ENCODE results near the gene GINM1. TPM values are rescaled to one million over a fixed set of nuclear protein-coding genes. Genes with fewer than 3 reads are reported as not detected.

GINM1 gene, protein sequence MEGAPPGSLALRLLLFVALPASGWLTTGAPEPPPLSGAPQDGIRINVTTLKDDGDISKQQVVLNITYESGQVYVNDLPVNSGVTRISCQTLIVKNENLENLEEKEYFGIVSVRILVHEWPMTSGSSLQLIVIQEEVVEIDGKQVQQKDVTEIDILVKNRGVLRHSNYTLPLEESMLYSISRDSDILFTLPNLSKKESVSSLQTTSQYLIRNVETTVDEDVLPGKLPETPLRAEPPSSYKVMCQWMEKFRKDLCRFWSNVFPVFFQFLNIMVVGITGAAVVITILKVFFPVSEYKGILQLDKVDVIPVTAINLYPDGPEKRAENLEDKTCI
- total RNA-seq: 51.3 TPM
- long read RNA-seq, transcript GINM1-201 (8 exons, 2,024 nt): major isoform, 42 of 50 reads
- long read RNA-seq, partial matches to known transcripts: 2 of 50 reads
- long read RNA-seq, other reads (novel, unspliced or antisense): 6 of 50 reads

DNA sequence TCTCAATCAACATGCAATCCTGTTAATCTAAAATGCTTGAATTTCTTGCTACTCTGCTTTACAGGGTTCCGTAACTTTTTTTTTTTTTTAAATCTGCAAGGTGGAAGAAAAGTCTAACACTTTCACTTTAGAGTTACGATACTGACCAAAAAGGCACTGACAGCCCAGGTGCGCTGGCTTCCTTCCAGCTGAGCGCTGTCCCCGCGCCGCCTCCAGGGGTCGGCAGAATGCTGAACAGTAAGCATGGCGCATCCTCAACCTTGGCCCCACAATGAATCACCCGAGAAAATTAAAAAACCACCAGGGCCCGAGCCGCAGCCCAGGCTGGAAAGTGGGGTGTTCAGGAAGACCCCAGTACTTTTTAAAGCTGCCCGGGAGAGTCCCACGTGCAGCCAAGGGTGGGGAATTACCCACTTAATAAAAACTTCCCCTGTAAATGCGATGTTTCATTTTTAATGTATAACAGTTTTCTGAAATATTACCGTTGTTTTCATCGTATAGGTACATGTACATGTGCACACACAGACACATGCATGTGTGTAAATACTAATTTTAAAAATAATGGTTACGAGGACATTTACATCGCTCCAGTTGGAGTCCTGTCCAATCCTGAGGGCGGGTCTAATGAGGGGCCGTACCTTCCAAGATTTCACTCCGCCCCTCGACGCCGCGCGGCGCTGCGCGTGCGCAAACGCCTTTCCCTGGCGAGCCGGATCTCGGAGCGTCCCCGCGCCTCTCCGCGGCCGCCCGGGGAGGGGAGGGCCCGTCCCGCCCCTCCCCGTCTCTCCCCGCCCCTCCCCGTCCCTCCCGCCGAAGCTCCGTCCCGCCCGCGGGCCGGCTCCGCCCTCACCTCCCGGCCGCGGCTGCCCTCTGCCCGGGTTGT lies at the start of gene GINM1:
Gene GINM1 (plus strand): TSS at position 849 of the 883 bp plus-strand sequence. CDS start 40 bp downstream, outside the sequence.
- intact Hi-C loops (cut with DNase I): loop anchor here (2.0 to 10.0 kb wide), 3 partner anchors 19 to 149 kb away; partner anchors contain the start of genes KATNA1, LATS1 and PPIL4
- ATAC-seq (peak; percentile 98), DNase-seq (ENCODE audit: missing footprints) (peak; percentile 96)

DNA sequence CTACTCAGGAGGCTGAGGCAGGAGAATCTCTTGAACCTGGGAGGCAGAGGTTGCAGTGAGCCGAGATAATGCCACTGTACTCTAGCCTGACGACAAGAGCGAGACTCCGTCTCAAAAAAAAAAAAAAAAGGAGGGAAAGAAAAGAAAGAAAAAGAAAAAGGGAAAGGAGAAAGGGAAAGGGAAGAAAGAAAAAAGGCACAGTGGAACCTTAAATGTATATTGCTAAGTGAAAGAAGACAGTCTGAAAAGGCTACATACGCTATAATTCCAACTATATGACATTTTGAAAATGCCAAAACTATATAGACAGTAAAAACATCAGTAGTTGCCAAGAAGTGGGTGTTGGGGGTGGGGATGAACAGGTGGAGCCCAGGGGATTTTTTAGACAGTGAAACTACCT lies 36.5 kb upstream of the GINM1 start:
- intact Hi-C loops (cut with DNase I): no loop called here
- ATAC-seq (no peak), DNase-seq (ENCODE audit: missing footprints) (no peak)

DNA sequence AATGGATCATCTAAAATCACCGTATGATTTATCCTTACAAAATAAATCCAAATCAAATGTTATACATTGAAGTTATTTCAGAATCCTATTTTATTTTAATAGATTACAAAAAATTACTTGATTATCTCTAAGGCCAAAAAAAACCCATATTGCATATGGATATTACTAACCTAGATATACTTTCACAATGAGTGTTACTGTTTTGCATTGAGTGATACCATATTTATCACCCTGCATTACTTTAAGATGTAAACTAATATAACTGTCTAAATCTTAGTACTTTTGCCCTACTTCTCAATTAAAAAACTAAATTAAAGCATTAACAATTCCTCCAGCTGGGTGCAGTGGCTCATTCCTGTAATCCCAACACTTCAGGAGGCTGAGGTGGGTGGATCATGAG lies 31.4 kb upstream of the GINM1 start:
- no peak for DNase-seq (ENCODE audit: missing footprints)
- no peak for ATAC-seq
- intact Hi-C loops (cut with DNase I): no loop called here

DNA sequence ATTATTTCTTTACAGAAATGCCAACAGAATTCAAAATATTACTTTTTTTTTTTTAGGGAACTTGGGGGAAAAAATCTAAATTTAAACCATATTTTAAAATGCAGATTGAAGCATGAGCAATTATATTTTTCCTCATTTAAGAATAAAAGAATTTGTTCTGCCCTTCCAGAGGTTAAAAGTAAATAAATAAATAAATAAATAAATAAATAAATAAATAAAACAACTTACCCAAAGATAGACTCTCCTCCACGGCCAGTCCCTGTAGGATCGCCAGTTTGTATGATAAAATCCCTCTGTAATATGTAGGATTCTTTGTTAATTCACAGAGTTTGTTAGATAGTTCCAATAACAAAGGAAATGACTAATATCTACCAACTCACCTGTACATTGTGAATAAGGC lies 25.0 kb upstream of the GINM1 start:
- ATAC-seq (no peak), DNase-seq (ENCODE audit: missing footprints) (no peak)
- intact Hi-C loops (cut with DNase I): no loop called here

DNA sequence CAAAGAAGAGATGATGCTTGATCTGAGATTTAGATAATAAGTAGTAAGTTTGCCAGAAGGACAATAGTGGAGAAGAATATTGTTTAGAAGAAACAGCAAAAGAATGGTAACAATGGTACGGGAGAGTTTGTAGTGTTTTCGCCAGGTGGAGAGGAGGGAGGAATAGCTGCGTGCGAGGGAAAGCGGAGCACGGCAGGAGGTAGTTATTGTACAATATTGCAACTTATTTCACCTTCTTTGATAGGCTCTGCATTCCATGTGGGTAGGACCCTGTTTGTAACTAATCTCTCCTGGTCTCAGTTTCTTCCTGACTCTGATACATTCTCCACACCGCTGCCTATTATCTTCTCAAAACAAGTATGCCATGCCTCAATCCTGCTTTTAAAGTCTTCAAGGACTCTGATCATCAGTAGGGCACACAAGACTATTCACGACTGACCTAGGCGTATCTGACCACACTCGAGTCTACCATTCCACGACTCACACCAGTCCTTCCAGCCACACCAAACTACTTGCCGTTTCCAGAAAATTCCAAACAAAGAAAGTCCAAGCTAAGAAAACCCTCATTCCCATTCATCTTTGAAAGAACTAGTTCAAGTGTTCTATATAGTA lies 21.4 kb upstream of the GINM1 start:
- no peak for DNase-seq (ENCODE audit: missing footprints)
- no peak for ATAC-seq
- intact Hi-C loops (cut with DNase I): loop anchor here (5.0 kb wide), 2 partner anchors 378 to 463 kb away; partner anchors contain the start of gene RAET1G

DNA sequence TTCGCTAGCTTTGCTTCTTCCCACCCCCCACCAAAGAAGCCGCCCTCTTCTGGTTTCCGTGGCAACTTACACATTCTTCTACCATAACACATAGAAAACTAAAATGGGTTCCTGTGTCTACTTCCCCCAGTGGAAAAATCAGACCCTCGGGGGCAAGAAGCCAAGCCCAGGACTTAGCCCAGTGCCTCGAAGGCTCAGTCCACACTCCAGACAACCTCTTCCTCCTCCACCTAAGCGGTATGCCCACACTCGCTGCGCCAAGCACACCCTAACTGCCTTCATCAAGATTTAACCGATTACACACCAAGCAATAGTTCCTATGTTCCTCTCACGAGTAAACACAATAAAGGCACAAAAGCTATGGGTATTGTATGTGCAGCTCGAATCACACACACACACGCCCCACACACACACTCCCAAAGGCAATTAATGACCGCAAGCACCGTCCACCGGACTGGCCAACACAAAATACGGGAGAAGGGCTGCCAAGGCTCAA lies 20.9 kb upstream of the GINM1 start:
- DNase-seq (ENCODE audit: missing footprints) (peak; percentile 69), ATAC-seq (peak; percentile 24)
- intact Hi-C loops (cut with DNase I): loop anchor here (5.0 kb wide), 2 partner anchors 377 to 462 kb away; partner anchors contain the start of gene RAET1G

DNA sequence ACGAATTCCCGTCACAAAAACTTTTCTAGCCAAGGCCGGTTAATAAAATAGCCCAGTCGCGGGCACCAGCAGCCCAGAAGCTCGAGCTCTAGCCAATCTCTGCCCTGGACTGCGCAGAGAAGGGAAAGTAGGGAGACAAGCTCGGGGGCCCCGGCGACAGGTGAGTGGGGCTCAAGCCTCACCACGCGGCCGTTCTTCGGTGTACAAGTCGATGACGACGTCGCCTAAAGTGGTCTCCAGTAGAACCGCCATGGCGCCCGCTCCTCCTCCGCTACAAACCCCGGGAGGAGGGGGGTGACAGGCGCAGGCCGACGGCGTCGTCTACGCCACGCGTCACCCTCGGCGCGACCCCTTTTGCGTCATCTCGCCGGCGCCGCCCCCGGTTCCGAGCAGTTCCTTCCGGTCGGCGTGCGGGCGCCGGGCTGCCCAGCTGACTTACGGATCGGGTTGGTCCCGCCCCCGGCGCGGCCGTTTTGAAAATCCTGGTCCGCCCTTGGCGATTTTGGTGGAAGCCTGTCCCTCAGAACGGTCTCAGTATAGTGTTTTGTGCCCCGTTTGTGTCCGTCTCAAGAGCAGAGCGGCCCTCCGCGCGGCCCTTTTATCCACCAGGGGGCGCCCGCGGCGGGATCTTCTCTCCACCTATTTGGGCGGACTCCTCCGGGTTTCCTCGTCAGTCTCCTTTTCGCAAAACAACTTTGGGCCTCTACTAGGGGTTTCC lies 20.3 kb upstream of the GINM1 start, which contains the start of gene PPIL4:
Gene PPIL4 (minus strand): TSS at position 290 of the 718 bp plus-strand sequence. CDS start 38 bp downstream, at position 252.
- intact Hi-C loops (cut with DNase I): loop anchor here (2.0 to 5.0 kb wide), 3 partner anchors 19 to 461 kb away; partner anchors contain the start of gene RAET1G
- DNase-seq (ENCODE audit: missing footprints): peak; percentile 99
- peak; percentile 98 for ATAC-seq

DNA sequence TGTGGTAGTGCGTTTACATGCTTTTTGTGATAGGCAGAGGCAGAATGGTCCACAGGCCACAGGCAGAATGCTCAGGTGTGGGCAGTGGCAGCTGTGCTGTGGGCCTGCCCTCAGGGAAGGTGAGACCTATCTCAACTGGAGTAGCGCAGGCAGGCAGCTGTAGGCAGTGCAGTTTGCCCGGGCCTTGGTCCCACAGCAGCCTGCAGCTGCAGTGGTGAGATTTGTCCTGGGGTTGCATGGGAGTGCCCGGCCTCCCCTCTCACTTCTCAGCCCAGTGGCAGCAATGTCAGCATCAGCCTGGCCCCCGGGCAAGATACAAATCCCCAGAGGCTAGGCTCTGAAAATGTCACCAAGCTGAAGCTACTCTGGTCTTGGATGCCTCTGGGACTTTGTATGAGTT lies 14.3 kb upstream of the GINM1 start:
- DNase-seq (ENCODE audit: missing footprints): no peak
- ATAC-seq: no peak
- intact Hi-C loops (cut with DNase I): no loop called here

DNA sequence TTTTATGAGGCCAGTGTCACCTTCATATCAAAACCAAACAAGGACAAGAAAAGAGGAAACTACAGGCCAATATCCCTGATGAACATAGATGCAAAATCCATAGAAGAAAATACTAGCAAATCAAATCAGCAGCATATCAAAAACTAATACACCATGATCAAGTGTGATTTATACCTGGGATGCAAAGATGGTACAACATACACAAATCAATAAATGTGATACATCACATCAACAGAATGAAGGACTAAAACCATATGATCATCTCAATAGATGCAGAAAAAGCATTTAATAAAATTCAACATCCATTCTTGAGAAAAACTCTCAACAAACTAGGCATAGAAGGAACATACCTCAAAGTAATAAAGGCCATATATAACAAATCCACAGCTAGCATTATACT lies 8.1 kb upstream of the GINM1 start:
- DNase-seq (ENCODE audit: missing footprints) (no peak), ATAC-seq (no peak)
- intact Hi-C loops (cut with DNase I): no loop called here

DNA sequence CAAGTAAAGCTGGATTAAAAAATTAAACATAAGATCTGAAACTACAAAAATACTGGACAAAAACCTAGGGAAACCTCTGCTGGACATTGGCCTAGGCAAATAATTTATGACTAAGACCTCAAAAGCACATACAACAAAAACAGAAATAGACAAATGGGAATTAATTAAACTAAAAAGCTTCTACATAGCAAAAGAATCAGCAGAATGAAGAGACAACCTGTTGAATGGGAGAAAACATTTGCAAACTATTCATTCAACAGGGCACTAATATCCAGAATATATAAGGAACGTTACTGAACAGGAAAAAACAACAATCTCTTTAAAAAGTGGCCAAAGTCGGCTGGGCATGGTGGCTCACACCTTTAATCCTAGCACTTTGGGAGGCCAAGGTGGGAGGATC lies 6.8 kb upstream of the GINM1 start:
- intact Hi-C loops (cut with DNase I): no loop called here
- DNase-seq (ENCODE audit: missing footprints) (no peak), ATAC-seq (no peak)

DNA sequence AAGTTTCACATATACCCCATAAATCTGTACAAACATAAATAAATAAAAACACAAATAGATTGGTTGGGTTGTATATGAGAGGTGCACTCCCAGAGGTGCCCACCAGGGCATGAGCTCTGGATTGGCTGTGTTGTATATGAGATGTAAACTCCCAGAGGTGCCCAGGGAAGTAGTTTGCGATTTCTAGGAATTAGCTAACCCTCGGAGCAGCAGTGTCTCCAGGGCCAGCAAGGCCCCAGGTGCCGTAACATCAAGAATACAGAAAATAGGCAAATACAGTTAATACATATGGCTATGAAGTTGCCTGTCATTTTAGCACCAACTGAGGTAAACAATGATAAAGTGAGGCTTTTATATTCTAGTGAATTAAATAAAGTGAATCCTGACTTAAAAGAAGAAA lies 5.4 kb upstream of the GINM1 start:
- no peak for ATAC-seq
- DNase-seq (ENCODE audit: missing footprints): no peak
- intact Hi-C loops (cut with DNase I): loop anchor here (10.0 kb wide), 1 partner anchor 154 kb away; the partner anchor contains the start of gene LATS1

DNA sequence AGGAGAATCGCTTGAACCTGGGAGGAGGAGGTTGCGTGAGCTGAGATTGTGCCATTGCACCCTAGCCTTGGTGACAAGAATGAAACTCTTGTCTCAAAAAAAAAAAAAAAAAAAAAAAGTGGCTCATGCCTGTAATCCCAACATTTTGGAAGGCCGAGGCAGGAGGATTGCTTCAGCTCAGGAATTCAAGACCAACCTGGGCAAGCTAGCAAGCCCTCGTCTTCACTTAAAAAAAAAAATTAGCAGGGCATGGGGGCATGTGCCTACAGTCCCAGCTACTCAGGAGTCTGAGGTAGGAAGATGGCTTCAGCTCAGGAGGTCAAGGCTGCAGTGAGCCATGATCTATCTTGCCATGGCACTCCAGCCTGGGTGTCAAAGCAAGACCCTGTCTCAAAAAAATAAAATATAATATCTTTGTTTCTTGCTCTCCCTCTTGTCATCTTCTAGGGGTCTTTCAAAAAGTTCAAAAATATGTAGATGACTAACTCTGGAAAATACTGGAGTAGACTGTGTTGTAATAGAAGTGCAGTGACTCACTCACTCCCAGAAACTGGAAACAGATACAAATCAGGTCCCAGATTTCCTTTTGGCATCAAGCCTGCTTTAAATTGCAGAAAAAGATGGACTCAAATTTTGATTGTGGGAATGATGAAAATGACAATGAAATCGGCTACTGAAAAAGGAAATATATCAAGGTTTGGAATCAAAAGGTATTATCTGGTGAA lies 2.8 kb upstream of the GINM1 start:
- intact Hi-C loops (cut with DNase I): loop anchor here (10.0 kb wide), 1 partner anchor 151 kb away; the partner anchor contains the start of gene LATS1
- no peak for DNase-seq (ENCODE audit: missing footprints)
- no peak for ATAC-seq

DNA sequence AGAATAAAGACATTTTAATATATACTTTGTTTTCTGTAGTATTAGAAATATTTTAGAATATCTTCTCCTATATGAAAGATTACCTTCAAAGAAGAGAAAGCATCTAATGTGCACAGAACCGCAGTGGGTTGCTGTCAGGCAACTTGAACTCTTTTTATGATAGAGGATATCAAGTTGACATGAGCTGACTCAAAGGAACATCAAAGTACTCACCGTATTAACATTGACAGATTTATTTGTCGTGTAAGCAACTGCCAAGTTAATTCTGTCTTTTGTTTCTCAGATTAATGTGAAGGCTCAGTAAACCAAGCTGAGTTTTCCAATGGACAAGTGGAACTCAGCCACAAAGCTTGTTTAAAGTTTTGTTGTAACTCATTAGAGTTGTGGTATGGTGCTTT lies 2.2 kb upstream of the GINM1 start:
- intact Hi-C loops (cut with DNase I): loop anchor here (2.0 to 10.0 kb wide), 2 partner anchors 17 to 151 kb away; partner anchors contain the start of genes LATS1 and PPIL4
- no peak for ATAC-seq
- DNase-seq (ENCODE audit: missing footprints): no peak

DNA sequence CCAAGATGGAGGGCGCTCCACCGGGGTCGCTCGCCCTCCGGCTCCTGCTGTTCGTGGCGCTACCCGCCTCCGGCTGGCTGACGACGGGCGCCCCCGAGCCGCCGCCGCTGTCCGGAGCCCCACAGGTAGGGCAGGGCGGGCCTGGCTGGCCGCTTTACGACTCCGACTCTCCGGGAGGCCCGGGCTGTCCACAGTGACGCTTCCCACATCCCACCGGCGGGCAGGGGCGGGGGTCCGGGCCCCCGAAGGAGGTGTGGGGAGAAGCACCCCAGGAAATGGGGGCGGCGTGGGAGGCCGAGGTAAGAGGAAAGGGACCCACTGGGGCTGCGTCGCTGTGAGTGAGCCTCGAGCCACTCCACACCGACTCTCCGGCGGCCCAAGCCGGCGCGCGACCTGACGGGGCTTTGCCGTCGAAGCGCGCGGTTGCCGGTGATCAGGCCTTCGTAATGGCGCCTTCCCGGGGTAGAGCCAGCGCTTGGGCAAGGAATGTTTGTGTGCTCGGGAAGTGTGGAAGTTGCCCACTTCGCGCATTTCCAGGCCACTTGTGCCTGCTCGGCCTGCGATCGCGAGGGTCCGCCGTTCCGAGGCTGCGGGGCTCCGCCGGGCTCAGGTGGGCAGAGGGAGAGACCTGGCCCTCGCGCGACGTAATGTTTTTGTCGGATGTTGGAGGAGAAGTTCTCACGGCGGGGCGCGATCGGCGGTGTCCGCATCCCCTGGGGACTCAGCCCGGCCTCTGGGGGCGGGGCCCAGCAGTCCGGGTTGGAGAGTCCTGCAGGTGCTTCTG lies 427 bp downstream of the GINM1 start:
- DNase-seq (ENCODE audit: missing footprints) (peak; percentile 83), ATAC-seq (peak; percentile 36)
- intact Hi-C loops (cut with DNase I): loop anchor here (5.0 to 10.0 kb wide), 2 partner anchors 81 to 148 kb away; partner anchors contain the start of genes KATNA1 and LATS1

DNA sequence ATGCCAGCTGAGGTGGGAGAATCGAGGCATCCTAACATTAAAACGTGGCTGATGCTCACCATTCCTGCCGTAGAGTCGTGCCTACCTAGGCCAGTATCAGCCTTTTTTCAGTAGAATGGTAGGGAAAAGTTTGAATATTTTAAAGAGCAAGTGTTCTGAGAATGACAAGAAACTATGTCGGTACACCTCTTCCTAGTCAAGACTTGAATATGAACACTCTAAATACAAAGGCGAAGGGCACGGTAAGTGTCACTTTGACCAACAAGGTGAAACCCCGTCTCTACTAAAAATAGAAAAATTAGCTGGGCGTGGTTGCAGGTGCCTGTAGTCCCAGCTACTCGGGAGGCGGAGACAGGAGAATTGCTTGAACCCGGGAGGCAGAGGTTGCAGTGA lies 1.0 kb downstream of the GINM1 start:
- no peak for ATAC-seq
- DNase-seq (ENCODE audit: missing footprints): no peak
- intact Hi-C loops (cut with DNase I): loop anchor here (5.0 to 10.0 kb wide), 2 partner anchors 80 to 148 kb away; partner anchors contain the start of genes KATNA1 and LATS1

DNA sequence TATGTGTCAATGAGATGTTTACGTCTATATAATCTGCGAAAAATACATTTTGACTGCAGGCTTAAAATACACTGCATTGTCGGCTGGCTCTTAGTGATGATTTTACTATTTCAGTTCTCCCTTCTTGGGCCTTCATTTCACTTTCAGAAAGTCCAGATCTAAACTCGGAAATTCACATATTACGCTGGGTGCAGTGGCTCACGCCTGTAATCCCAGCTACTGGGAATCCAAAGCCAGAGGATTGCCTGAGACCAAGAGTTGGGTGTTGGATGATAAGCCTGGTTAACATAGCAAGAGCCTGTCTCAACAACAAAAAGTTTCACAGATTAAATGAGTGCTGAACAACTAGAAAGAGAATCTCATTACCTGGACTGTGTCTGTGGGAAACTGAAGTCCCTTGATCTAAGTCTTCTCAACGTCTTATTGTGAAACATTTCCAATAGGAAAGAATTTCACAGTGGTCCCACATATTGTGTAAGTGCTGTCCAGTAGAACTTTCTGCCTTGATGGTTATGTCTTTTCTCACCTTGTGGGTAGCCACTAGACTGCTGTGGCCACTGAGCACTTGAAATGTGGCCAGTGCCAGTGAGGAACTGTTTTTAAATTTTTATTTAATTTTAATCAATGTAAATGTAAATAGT lies 1.9 kb downstream of the GINM1 start:
- intact Hi-C loops (cut with DNase I): loop anchor here (5.0 to 10.0 kb wide), 2 partner anchors 79 to 147 kb away; partner anchors contain the start of genes KATNA1 and LATS1
- ATAC-seq: no peak

More for the DNA sequence above, 1.9 kb downstream of the GINM1 start:
- no peak for DNase-seq (ENCODE audit: missing footprints)
